ENCODE data around the gene ACTR3C.
A peak's percentile ranks its signal among the peaks of the same experiment; 100 is the strongest.
"Not testable (repeated sequence)": the region's sequence is repeated elsewhere in the genome, so short reads cannot be mapped to it uniquely, and the experiment has no call there.

ACTR3C gene

DNA sequence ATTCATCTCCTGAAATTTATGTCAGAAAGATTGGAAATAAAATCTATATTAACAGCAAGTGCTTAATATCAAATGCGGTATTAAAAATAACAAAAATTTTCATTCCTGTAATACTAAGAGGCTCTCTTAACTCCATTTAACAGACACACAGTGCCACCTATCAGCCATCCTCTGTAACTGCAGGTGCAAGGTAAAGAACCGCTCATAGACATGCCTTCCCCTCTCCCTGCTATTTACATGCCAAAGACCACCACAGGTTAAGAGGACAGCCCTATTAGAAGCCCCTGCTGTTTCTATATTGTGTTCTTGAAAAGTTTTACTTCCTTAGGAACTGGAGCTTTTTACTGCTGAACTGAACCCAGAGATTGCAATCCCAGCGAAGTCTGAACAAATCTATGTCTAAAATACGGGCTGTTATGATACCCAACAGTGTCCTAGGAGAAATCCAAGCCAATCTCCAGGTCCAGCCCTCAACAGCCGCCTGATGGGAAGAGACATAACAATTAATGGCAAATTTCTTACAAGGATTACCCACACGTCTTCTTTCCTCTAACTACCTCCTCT lies 47.1 kb downstream of the ACTR3C start:
- H3K4me3 Mint-ChIP-seq; H3K27me3 Mint-ChIP-seq; H3K9me3 Mint-ChIP-seq; H3K27ac Mint-ChIP-seq; H3K4me1 Mint-ChIP-seq (ENCODE audit: low read depth); H3K36me3 Mint-ChIP-seq (ENCODE audit: low read depth); DNase-seq: not testable (repeated sequence)

- H3K36me3 Mint-ChIP-seq (ENCODE audit: low read depth); H3K9me3 Mint-ChIP-seq; H3K27me3 Mint-ChIP-seq; H3K4me3 Mint-ChIP-seq; H3K4me1 Mint-ChIP-seq (ENCODE audit: low read depth); DNase-seq: not testable (repeated sequence)
- H3K27ac Mint-ChIP-seq = peak overlapping the region; percentile 5
Observed at GRCh38 chr7:150271898-150272297, 51.4 kb downstream of the ACTR3C start.

DNA sequence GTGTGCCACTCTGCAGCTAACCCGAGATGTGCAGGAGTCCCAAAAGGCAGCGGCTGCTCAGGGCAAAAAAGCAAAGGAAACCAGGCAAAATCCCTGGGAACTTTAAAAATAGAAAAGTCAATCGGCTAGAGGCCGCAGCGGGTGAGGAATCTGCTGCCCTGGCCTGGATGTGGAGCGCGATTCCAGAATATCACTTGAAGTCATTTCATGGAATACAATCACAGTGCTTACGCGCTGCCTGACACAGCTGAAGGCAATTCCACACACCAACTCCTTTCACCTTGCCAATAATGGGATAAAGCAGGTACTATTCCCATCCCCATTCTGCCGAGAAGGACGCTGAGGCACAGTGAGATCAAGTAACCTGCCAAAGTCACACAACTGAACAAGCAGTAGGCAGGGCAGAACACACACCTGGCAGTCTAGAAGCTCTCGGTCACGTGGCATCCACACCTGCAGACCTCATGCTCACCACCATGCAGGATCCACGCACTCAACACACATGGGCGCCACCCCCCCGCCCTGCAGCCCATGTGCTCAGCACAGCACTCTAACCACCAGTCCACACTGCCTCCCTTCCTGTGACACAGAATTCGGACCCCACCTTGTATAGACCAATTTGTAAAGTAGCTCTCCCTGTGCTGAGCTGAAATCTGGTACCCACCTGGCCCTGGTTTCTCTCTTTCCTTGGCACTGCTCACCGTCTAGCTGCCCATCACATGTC lies 53.1 kb downstream of the ACTR3C start:
- H3K4me3 Mint-ChIP-seq; H3K27ac Mint-ChIP-seq; H3K36me3 Mint-ChIP-seq (ENCODE audit: low read depth); H3K27me3 Mint-ChIP-seq; H3K9me3 Mint-ChIP-seq; H3K4me1 Mint-ChIP-seq (ENCODE audit: low read depth); DNase-seq: not testable (repeated sequence)

GRCh38 chr7:150268798-150269197 lies 54.5 kb downstream of the ACTR3C start:
- not testable (repeated sequence) for H3K36me3 Mint-ChIP-seq (ENCODE audit: low read depth); DNase-seq; H3K4me1 Mint-ChIP-seq (ENCODE audit: low read depth); H3K4me3 Mint-ChIP-seq; H3K9me3 Mint-ChIP-seq; H3K27me3 Mint-ChIP-seq; H3K27ac Mint-ChIP-seq

DNA sequence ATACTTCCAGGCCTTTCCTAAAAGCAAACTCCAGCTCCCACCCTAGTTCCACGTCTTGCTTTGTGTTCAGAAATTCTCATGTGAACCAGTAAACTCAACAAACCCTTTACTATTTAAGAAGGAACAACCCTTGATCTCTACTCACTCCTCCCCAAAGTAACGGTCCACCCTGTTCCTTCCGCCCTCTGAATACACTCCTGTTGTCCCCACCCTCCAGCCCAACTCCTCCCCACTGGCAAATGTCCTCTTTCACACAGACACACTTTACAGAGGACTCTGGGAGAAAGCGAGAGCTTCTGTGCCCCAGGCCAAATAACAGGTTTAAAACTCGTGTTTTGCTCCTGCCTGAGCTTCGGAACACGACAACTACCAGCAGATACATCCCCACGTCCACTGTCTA lies 55.1 kb downstream of the ACTR3C start:
- not testable (repeated sequence) for H3K4me1 Mint-ChIP-seq (ENCODE audit: low read depth); H3K4me3 Mint-ChIP-seq; H3K9me3 Mint-ChIP-seq; H3K36me3 Mint-ChIP-seq (ENCODE audit: low read depth); DNase-seq; H3K27ac Mint-ChIP-seq; H3K27me3 Mint-ChIP-seq

GRCh38 chr7:150266953-150267665 lies 56.2 kb downstream of the ACTR3C start:
- not testable (repeated sequence) for H3K4me1 Mint-ChIP-seq (ENCODE audit: low read depth); H3K36me3 Mint-ChIP-seq (ENCODE audit: low read depth); H3K27me3 Mint-ChIP-seq; DNase-seq; H3K27ac Mint-ChIP-seq; H3K4me3 Mint-ChIP-seq; H3K9me3 Mint-ChIP-seq

DNA sequence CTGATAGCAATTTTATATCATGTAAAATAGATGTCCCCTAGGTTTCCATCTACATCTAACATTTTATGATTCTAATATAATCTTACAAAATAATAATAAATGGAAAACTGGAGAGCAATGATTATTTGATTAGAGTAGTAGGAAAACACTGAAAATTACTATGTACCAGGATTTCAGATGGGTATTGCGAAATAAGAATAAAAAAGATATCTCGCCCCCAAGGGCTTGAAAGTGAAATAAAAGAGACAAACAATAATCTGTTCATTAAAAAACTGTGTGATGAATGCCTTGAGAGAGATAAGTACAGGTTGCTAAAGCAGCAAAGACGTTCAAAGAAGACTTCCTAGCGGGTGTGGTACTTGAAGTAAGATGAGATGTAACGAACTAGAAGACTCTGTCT lies 60.7 kb downstream of the ACTR3C start:
- not testable (repeated sequence) for H3K27me3 Mint-ChIP-seq; H3K9me3 Mint-ChIP-seq; H3K36me3 Mint-ChIP-seq (ENCODE audit: low read depth); H3K4me1 Mint-ChIP-seq (ENCODE audit: low read depth); H3K4me3 Mint-ChIP-seq; DNase-seq; H3K27ac Mint-ChIP-seq

DNA sequence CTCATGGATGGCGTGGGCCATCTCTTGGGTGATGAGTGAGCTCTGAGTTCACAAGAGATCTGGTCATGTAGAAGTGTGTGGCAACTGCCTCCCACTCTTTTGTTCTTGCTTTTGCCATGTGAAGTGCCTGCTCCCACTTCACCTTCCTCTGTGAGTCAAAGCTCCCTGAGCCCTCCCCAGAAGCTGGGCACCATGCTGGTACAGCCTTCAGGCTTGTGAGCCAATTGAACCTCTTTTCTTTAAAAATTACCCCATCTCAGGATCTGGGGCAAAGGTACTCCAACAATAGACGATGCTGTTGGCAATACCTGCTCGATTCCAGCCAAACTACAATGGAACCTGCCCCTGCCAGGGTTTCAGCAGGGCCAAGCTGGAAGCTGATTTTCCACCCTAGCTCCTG lies 75.6 kb downstream of the ACTR3C start:
- DNase-seq, H3K4me3 Mint-ChIP-seq, H3K27ac Mint-ChIP-seq: not testable (repeated sequence)

GRCh38 chr7:150245208-150245607 lies 78.1 kb downstream of the ACTR3C start:
- H3K27me3 Mint-ChIP-seq; H3K9me3 Mint-ChIP-seq; H3K4me1 Mint-ChIP-seq (ENCODE audit: low read depth); H3K4me3 Mint-ChIP-seq; H3K27ac Mint-ChIP-seq; DNase-seq; H3K36me3 Mint-ChIP-seq (ENCODE audit: low read depth): not testable (repeated sequence)

More for the DNA sequence above, 75.6 kb downstream of the ACTR3C start:
- H3K36me3 Mint-ChIP-seq (ENCODE audit: low read depth); H3K4me1 Mint-ChIP-seq (ENCODE audit: low read depth); H3K9me3 Mint-ChIP-seq; H3K27me3 Mint-ChIP-seq: not testable (repeated sequence)

DNA sequence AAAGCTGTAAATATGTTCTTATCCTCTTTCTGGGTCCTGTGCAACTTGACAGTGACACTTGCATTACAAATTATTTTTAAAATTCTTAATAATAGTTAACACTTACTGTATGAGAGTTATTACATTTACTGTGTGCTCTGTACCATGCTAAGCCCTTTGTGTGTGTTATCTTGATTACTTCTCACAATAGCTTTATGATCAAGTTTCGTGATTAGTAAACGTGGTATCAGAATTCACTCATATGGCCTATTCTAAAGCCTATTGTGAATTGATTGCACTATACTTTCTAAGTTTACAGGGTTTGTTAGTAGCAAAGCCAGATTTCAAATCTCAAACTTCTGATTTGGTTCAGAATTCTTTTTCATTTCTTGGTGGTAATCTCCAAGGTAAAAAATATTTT lies 80.4 kb downstream of the ACTR3C start:
- not testable (repeated sequence) for H3K27ac Mint-ChIP-seq; H3K9me3 Mint-ChIP-seq; DNase-seq; H3K36me3 Mint-ChIP-seq (ENCODE audit: low read depth); H3K4me1 Mint-ChIP-seq (ENCODE audit: low read depth); H3K4me3 Mint-ChIP-seq; H3K27me3 Mint-ChIP-seq

DNA sequence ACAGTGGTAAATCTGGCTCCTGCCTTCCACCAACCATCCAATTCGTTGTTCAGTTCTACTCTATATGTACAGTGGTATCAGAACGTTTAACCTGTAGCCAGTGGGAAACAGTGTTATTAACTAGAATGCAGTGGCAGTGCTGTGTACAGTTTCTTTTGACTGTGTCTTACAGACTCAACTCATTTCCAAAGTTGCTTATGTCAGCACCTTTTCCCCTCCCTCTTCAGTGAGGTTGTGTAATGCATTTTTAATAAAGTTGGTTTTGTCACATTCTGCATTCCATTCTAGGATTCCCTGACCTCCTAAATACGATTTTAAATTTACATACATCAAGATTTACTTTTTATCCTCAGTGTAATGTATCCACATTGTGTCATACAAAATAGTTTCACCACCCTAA lies 97.9 kb downstream of the ACTR3C start:
- DNase-seq; H3K4me3 Mint-ChIP-seq; H3K4me1 Mint-ChIP-seq (ENCODE audit: low read depth); H3K9me3 Mint-ChIP-seq; H3K36me3 Mint-ChIP-seq (ENCODE audit: low read depth); H3K27ac Mint-ChIP-seq: not testable (repeated sequence)
- peaks cover 34% of the 10 kb centered on the region for H3K27me3 Mint-ChIP-seq

GRCh38 chr7:150222083-150222972 lies 101.0 kb downstream of the ACTR3C start:
- not testable (repeated sequence) for H3K4me3 Mint-ChIP-seq; H3K27ac Mint-ChIP-seq; H3K4me1 Mint-ChIP-seq (ENCODE audit: low read depth); DNase-seq; H3K36me3 Mint-ChIP-seq (ENCODE audit: low read depth); H3K9me3 Mint-ChIP-seq
- H3K27me3 Mint-ChIP-seq = peaks cover 39% of the 10 kb centered on the region

GRCh38 chr7:150220673-150221181 lies 102.6 kb downstream of the ACTR3C start:
- not testable (repeated sequence) for H3K4me3 Mint-ChIP-seq; H3K36me3 Mint-ChIP-seq (ENCODE audit: low read depth); H3K9me3 Mint-ChIP-seq; DNase-seq; H3K4me1 Mint-ChIP-seq (ENCODE audit: low read depth); H3K27ac Mint-ChIP-seq
- H3K27me3 Mint-ChIP-seq = peaks cover 36% of the 10 kb centered on the region

GRCh38 chr7:150219941-150220658 lies 103.2 kb downstream of the ACTR3C start:
- H3K36me3 Mint-ChIP-seq (ENCODE audit: low read depth); H3K27ac Mint-ChIP-seq; H3K9me3 Mint-ChIP-seq; H3K4me1 Mint-ChIP-seq (ENCODE audit: low read depth): not testable (repeated sequence)
- Mint-ChIP-seq H3K27me3 (peaks cover 36% of the 10 kb centered on the region), H3K4me3 (peak overlapping the region; percentile 41)
- peak; percentile 31 for DNase-seq

Measured in activated T-cell treated with anti-CD3 and anti-CD28 coated beads, Interleukin-2, amount 50 U/mL, for 24 hours (primary cell).